GM18517 (cell line): ENCODE results near the gene FOXO3.
A peak's percentile ranks its signal among the peaks of the same experiment; 100 is the strongest.
"Not testable (repeated sequence)": the region's sequence is repeated elsewhere in the genome, so short reads cannot be mapped to it uniquely, and the experiment has no call there.

Source experiments
- ATAC-seq: cut with Tn5 transposase; IDR thresholded peaks from one replicate; pipeline ENCODE4 v1.9.1; 2021; ENCODE audit warnings: mild to moderate bottlenecking, moderate library complexity; ENCODE audit not compliant: unreplicated experiment

FOXO3 gene

GRCh38 chr6:108555399-108556052, 5.2 kb upstream of the FOXO3 start:
- no peak for ATAC-seq

GRCh38 chr6:108556250-108556649, 4.5 kb upstream of the FOXO3 start:
- no peak for ATAC-seq

GRCh38 chr6:108556866-108557493, 3.7 kb upstream of the FOXO3 start:
- no peak for ATAC-seq

DNA sequence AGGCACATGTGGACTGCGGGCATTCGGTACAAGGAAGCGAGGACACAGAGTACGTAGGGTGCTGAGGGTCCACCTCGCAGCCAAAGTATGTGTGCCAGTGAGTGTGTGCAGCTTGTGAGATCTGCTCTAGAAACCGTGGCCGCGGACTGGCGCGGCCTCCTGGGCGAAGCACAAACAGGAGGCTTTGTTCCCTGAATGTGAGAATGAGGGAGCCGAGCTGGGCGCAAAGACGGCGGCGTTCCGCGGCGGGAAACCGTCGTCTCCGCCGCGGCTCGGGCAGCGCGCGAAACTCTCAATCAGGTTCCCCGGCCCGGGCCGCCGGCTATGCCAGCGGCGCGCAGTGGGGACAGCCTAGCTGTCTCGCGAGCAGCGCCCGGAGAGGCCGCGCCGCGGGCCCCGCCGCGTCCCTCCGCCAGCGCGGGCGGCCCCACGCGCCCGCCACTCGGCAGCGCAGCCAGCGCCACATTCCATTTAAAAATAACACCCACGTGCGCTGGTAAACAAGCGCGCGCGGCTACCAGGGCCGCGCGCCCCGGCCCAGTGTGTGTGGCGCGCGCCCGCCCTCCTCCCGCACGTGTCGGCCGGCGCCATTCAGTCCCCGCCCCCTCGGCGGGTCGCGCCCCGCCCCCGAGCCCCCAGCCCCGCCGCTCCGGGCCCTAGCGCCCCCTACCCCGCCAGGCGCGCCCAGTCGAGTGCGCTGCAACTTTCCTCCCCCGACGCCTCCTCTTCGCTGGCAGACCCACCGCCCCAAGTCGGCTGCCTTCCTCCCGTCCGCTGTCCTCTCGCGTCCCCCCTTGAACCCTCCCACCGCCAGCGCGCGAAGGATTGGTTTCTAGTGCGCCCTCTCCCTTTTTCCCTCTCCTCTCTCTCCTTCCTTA, 3.0 kb upstream of the FOXO3 start:
- ATAC-seq: no peak

GRCh38 chr6:108558372-108559096, 2.2 kb upstream of the FOXO3 start:
- peak; percentile 63 for ATAC-seq

DNA sequence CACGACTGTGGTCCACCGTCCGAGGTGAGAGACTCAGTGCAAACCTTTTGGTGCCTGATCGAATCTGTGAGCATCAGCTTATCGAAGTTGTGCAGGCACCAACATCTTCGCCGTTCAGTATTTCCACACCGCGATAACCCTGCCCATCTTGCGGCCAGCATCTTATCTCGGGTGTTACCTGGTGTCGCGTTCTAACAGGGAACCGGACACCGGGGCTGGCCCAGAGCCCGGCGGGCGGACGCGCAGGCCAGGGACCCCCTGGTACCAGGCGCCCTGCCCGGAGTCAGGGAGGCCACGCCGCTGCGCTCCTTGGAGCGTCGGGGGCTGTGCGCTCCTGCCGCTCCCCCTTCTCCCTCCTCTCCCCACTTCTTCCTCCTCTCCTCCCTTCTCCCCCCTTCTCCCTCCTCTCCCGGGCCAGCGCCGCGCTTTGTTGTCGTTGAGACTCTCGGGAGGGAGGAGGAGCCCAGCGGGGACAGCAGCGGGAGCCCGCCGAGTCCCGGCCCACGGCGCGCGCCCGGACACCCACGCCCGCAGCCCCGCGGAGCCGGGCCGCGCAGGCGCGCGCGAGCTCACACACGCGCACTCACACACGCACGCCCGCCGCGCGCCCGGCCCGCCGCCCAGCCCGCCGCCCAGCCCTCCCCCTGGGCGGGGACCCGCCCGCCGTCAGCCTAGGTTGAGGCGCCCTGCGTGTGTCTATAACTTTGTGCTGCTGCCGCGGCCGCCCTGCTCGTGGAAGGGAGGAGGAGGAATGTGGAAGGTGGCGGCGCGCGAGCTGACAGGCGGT, 1.4 kb upstream of the FOXO3 start:
- ATAC-seq: peak; percentile 42

GRCh38 chr6:108559884-108560462, 744 bp upstream of the FOXO3 start:
- peak; percentile 13 for ATAC-seq

DNA sequence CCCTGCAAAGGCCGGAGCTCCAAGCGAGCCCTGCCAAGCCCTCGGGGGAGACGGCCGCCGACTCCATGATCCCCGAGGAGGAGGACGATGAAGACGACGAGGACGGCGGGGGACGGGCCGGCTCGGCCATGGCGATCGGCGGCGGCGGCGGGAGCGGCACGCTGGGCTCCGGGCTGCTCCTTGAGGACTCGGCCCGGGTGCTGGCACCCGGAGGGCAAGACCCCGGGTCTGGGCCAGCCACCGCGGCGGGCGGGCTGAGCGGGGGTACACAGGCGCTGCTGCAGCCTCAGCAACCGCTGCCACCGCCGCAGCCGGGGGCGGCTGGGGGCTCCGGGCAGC, 561 bp downstream of the FOXO3 start:
- ATAC-seq: not testable (repeated sequence)

- ATAC-seq: no peak
Measured at GRCh38 chr6:108561742-108562502, 1.2 kb downstream of the FOXO3 start.

DNA sequence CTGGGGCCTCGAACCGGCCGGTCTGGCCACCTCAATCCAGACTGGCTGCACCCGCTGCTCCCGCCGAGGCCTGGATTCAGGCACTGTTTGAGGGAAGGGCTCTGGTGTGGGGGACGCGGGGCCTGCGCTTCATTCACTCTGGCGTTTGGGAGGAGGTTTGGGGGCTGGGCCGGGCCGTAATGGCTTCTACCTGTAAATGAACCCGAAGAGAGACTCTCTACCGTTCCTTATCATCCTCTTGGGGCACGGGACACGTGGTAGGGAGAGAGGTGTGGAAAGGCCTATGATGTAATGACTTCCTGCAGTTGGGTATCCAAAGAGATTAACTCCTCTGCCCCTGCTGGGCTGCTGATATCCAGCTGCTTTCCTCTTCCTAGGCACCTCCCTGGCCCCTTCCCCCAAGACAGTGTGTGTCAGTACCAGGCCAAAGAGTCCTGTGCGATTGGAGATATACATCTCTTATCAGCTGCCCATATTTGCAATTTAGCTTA, 1.8 kb downstream of the FOXO3 start:
- ATAC-seq: no peak

DNA sequence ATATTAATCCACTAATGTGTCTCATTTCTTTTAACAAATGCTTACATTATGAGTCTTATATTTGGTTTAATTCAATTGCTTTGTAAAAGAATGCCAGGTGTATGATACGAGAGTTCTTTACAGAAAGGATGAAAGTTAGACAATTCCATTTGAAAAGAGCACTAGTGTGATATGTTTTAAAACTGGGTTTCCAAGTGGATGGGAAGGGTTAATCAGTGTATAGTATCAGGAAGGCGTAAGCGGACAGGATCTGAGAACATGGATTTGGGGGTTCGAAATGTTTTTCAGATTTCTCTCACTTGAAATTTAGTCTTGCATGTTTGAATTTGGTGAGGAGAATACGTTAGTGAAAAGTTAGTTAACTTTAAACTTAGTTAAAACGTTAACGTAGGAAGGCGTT, 2.6 kb downstream of the FOXO3 start:
- ATAC-seq: no peak

- ATAC-seq: no peak
Measured at GRCh38 chr6:108564178-108564577, 3.5 kb downstream of the FOXO3 start.

DNA sequence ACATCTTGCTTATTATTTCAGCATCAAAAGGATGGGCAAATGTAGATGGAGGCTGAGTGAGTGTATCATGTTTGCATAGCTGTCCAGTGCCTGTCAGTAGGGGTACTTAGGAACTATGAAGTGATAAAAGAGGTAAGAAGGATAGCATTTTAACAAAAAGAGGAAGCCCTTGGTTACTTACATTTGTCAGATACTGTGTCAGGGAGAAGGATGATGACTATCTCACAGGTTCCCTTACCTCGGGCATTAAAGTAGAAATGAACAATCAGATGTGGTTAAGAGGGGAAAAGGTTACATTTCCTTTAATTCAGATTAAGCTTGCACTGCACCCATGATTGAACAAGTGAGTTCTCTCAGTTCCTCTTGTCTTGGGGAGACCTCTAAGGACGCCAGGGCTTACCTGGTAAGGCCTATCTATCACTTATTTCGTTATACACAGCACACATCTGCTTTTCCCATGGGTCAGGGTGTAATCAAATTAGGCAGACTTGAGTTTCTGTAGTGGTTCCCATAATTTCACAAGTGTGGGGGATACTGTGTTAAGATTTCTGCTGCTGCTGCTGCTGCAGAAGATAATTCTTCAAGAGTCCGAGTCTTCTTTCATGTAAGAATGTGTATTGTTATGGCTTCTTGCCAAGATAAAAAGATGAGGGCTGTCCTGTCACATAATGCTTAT, 4.5 kb downstream of the FOXO3 start:
- ATAC-seq: peak; percentile 71

- peak; percentile 42 for ATAC-seq
Measured at GRCh38 chr6:108565893-108566292, 5.2 kb downstream of the FOXO3 start.

GRCh38 chr6:108566406-108566805, 5.7 kb downstream of the FOXO3 start:
- ATAC-seq: no peak

DNA sequence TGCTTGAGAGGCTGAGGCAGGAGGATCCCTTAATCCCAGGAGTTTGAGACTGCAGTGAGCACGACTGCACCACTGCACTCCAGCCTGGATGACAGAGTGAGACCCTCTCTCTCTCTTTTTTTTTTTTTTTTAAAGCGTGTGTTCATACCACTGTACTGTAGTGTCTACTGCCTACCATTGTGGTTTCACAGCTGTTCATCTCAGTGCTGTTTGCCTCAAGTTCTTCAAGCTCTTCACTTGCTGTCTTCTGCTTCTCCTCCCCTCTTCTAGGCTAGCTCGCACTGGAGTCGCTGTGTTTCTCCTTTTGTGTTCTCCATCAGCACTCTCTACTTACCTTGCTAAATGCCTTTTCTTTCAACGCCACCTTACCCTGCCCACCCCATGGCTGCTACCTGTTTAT, 7.4 kb downstream of the FOXO3 start:
- ATAC-seq: no peak

DNA sequence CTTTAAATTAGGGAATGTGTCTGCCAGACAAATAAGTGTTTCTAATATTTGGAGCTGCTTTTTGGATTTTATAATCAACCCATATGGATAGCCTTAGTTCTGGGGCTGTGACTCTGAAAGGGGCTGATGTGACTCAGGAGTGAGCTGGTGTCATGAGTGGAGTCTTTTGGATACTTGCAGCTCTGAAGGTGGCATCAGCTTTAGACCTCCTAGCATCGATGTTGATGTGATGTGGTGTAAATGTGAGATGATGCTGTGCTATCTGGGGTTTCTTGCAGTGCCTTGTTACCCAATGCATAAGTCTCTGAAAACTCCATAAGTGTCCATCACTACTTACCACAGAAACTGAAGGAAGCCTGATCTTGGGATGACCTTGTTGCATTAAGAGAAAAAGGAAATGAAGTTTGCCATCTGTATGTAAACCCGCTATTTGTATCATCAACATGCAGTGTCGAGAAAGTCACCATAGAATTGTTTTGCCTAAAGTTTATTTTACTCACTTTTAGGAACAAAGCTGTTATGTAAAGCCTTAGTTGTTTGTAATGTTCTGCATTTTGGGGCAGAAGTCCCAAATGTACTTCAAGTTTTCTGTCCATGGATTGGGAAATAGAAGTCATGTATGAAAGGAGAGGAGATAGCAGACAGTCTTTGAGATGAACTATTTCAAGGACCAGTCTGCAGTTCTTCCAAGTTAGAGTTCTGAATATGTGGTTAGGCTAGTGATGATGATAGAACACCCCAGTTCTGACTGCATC, 8.0 kb downstream of the FOXO3 start:
- no peak for ATAC-seq

DNA sequence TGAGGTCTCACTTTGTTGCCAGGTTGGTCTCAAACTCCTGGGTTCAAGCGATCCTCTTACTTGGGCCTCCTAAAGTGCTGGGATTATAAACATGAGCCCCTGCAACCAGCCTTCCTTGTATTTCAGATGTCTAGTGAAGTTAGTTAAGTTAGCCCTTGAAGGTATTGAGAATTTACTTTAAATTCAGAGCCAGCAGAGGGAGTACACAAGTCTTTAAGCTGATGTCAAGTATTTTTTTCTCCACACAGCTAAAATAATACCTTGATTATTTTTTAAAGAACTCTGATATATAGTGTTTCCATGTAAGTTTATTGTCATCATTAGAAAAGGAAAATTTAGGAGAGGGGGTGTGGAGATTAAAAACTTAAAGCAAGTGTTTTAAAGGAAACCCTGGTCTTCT, 9.8 kb downstream of the FOXO3 start:
- ATAC-seq: no peak
